HG02678 (cell line): ENCODE data around the gene TEX48.
A peak's percentile ranks its signal among the peaks of the same experiment; 100 is the strongest.

Experiments
- ATAC-seq: cut with Tn5 transposase; IDR thresholded peaks from one replicate; pipeline ENCODE4 v1.9.1; 2021; ENCODE audit warnings: mild to moderate bottlenecking, moderate library complexity; ENCODE audit not compliant: unreplicated experiment

The TEX48 gene

GRCh38 chr9:114669961-114670360, 12.0 kb downstream of the TEX48 start:
- no peak for ATAC-seq

DNA sequence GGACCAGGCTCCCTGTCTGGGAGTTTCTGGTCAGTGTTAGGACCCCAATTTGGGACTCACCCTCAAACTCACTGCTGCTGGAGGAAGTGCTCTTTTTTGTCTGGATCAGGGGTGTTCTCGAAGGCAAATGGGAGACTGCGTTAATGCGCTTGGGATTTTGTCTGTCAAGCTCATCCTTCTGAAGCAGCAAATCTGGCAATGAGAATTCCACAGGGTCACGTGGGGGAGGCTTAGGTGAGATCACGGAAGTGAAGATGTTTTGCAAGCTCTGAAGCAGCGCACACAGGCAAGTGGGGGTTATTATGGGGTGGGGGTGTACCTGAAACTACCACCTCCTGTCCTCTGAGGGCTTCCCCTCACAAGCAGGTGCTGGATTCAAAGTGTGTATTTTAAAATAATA, 13.8 kb downstream of the TEX48 start:
- no peak for ATAC-seq

DNA sequence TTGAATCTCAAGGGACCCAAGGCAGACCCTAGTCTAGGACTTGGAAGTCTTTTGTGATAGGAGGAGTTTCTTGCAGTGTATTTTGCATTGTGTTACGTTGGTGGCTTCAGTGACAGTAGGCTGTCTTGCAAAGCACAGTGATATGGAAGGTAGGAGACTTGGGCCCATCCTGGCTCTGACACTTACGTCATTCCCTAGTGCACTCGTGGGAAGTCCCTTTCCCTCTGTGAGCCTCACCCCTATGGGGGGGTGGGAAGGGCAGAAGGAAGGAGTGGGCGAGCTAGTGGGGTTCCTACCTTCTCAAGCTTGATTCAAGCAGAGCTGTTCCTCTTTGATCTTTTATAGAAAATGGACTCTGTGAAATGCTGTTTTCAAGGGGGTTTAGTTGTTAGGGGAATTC, 15.1 kb downstream of the TEX48 start:
- no peak for ATAC-seq

- no peak for ATAC-seq
Observed at GRCh38 chr9:114666401-114666800, 15.6 kb downstream of the TEX48 start.

DNA sequence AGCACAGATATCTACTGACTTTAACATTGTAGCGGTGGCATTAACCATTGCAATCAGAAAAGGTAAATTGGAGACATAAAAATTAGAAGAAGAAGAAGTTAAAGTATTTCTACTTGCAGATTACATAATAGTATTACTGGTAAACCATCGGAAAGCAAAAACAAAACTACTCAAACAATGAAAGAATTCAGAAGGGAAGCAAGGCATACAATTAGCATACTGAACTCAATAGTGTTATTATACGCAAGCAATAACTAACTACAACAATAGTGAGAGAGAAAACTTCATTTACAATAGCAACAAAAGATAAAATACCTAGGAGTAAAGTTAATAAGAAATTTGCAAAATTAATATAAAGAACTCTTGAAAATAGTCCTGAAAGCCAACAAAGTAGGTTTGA, 17.8 kb downstream of the TEX48 start:
- no peak for ATAC-seq

GRCh38 chr9:114662081-114662989, 19.7 kb downstream of the TEX48 start:
- peak; percentile 71 for ATAC-seq

DNA sequence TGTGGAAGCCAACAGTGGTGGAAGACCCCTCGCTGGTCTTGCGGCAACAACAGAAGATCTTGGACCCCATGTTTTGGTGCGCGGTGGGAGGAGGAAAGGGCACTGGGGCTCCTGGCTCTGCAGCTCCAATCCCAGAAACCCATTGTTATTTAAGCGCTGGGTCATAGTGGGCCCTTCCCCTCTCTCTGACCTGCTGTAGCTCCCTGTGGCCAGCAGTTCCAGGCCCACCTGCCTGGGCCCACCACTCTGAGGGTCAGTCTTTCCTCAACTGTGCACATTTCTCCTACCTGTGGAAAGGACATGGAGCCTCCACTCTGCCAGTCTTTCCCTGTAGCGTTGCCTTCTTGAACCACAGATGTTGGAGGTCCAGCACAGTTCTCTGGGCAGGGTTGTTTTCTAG, 24.3 kb downstream of the TEX48 start, which contains the start of gene TEX53:
TSS of gene TEX53 (minus strand) at position 101 of the 400 bp plus-strand sequence. CDS start at position 70, 31 bp downstream.
- ATAC-seq = no peak

DNA sequence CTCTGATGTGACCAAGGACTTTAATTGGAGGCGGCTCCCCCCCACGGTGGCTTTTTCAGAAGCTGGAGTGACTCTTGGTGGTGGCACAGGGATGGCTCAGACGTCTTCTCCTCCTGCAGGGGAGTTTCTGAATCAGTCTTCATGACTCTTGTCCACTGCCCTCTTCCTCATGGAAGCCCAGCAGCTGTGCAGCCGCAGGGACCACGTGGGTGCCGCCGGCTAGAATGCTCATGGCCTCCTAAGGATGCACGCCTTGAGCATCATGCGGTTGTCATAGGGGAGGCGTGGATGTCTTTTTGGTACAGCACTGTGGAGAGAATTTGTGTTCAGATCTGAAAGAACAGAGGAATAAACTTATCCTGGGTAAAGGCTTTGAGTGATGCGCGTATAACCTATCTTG, 25.7 kb downstream of the TEX48 start:
- no peak for ATAC-seq

DNA sequence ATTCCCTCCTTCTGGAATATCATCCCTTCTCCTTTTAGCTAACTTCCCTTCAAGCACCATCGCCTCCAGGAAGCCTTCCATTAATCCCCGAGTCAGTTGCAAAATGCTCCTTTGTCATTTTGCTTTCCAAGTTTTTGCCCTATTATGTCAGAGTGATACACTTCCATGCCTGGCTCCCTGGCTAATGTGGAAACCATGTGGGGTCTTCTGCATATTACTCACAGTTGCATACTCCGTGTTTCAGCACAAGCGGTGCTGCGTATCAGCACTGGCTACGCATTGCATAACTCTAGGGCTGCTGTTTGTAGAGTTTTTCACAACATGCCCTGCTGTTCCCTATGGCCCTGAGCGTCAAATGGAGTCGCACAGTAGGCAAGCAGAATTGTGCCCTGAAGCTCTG, 26.3 kb downstream of the TEX48 start:
- ATAC-seq = no peak

- ATAC-seq = peak; percentile 66
Observed at GRCh38 chr9:114653556-114654159, 28.3 kb downstream of the TEX48 start.

- ATAC-seq = peak; percentile 14
Observed at GRCh38 chr9:114652776-114653555, 29.0 kb downstream of the TEX48 start.

DNA sequence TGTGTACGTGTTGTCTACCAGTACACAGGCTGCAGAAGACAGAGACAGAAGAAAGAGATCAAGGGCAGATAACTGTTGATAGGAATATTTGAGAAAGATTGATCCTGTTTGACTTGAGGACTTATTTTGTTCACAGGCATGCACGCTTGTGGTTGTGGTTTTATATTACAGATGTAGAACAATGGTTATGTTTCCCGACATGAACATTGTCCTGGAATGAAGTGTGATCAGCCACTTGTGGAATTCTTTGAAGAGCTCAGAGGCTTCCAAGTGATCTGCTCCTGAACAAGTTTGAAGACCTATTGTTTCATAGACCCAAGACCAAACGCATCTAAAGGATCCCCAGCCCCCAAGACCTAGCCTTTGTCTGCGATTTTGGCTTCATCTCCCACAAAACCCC, 38.1 kb downstream of the TEX48 start:
- ATAC-seq = no peak

GRCh38 chr9:114643001-114643400, 39.0 kb downstream of the TEX48 start:
- ATAC-seq = no peak

GRCh38 chr9:114641967-114642366, 40.0 kb downstream of the TEX48 start:
- no peak for ATAC-seq

- ATAC-seq = no peak
Observed at GRCh38 chr9:114638404-114638803, 43.6 kb downstream of the TEX48 start.

DNA sequence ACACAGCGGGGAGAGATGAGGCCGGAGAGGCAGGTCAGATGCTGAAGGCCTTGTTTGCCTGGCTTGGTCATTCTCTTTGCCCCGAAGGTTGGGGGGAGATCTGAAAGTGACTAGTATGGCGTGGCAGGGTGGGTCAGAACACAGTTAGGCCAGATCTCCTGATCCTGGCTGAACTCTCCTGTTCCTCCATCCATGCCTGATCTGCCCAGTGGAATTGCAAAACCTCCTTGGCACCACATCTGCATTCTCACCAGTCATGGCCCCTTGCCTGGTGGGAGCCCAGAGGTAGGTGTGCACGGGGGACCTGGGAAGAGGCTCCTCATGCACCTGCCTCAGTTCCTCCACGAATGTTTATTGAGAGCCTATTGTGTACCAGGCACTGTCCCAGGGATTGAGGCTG, 47.6 kb downstream of the TEX48 start:
- no peak for ATAC-seq

DNA sequence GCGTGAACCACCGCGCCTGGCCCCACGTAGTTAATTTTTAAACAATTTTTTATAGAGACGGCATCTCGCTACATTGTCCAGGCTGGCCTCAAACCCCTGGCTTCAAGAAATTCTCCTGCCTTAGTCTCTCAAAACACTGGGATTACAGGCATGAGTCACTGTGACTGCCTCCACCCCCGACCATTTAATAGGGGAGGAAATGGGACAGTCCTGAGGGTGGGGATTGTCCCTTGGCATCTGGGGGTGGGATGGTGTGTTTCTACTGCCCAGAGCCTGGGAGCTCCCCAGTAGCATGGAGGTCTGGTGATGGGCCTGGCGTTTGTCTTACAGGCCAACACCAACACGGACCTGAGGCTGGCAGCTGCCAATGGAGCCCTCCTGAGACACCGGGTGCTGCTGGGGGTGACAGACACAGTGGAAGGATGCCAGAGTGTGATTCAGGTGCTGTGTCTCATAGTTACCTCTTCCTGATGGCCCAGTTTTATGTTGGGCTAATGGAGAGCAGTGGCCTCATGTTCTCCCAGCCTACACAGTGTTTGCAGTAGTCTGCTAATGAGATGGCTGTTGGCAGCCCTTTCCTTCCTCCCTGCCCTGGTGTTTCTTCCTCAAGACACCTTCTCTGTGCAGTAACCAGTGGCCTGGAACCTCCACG, 48.4 kb downstream of the TEX48 start:
- ATAC-seq = no peak

DNA sequence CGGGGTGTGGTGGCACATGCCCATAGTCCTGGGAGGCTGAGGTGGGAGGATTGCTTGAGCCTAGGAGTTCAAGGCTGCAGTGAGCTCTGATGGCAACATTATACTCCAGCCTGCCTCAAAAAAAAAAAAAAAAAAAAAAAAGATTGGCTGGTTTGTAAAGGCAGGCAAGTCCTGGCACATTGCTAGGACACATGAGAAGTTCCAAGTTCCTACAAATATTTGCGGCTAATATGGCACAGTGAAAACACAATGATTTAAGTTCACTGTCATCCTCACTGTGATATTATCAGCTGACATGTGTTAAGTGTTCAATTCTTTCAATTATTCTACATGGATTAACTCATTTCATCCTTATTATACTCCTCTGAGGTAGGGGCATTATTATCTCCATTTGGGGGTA, 50.8 kb downstream of the TEX48 start:
- ATAC-seq = no peak

GRCh38 chr9:114629563-114630090, 52.4 kb downstream of the TEX48 start:
- no peak for ATAC-seq

GRCh38 chr9:114627553-114627952, 54.4 kb downstream of the TEX48 start:
- no peak for ATAC-seq
